Astrocyte (in vitro differentiated cells and primary cell): ENCODE measurements around the gene UST. TPM values are rescaled to one million over a fixed set of nuclear protein-coding genes. Genes with fewer than 3 reads are reported as not detected.

ENCODE experiments used
- DNase-seq: peaks from one replicate; pipeline ENCODE4 v3.0.0-alpha.2; 2010; ENCODE audit warnings: low read depth
- FAIRE-seq: peaks from 2 replicates; lab custom pipeline; 2011; peaks lifted over from hg19 to GRCh38; lab: Jason Lieb, UNC
- H2AFZ ChIP-seq: 2 replicates; pipeline ENCODE4 v1.6.0; 2012; ENCODE audit warnings: low read depth, low read length, inconsistent platforms
- H3K27ac ChIP-seq: 2 replicates; pipeline ENCODE4 v1.5.1; 2011; ENCODE audit warnings: low read depth, low read length, inconsistent platforms
- H3K27me3 ChIP-seq: 2 replicates; pipeline ENCODE4 v1.6.0; 2011; ENCODE audit warnings: low read length, inconsistent platforms; ENCODE audit not compliant: insufficient read depth
- H3K36me3 ChIP-seq: 2 replicates; pipeline ENCODE4 v1.5.1; 2011; ENCODE audit warnings: low read length, inconsistent platforms; ENCODE audit not compliant: insufficient read depth
- H3K4me1 ChIP-seq: 2 replicates; pipeline ENCODE4 v1.5.1; 2011; ENCODE audit warnings: low read length, inconsistent platforms; ENCODE audit not compliant: insufficient read depth
- H3K4me2 ChIP-seq: 2 replicates; pipeline ENCODE4 v1.6.0; 2012; ENCODE audit warnings: low read length, inconsistent platforms
- H3K4me3 ChIP-seq: 2 replicates; pipeline ENCODE4 v1.5.1; 2011; ENCODE audit warnings: low read depth, mild to moderate bottlenecking, low read length, inconsistent platforms; ENCODE audit not compliant: insufficient read depth
- H3K79me2 ChIP-seq: 2 replicates; pipeline ENCODE4 v1.6.0; 2012; ENCODE audit warnings: mild to moderate bottlenecking, low read length, inconsistent platforms; ENCODE audit not compliant: insufficient read depth
- H3K9ac ChIP-seq: 2 replicates; pipeline ENCODE4 v1.6.0; 2012; ENCODE audit warnings: mild to moderate bottlenecking, low read length, inconsistent platforms
- H3K9me3 ChIP-seq: 2 replicates; pipeline ENCODE4 v1.5.1; 2012; ENCODE audit warnings: low read depth, mild to moderate bottlenecking, low read length, inconsistent platforms; ENCODE audit not compliant: insufficient read depth
- H4K20me1 ChIP-seq: 2 replicates; pipeline ENCODE4 v1.6.0; 2012; ENCODE audit warnings: low read length, inconsistent platforms; ENCODE audit not compliant: insufficient read depth
- H3K27ac Mint-ChIP-seq: one replicate; pipeline ENCODE4 v1.8.0; 2021; ENCODE audit warnings: mild to moderate bottlenecking, mixed read lengths; ENCODE audit not compliant: unreplicated experiment
- H3K27me3 Mint-ChIP-seq: one replicate; pipeline ENCODE4 v1.8.0; 2021; ENCODE audit warnings: low read depth, mixed read lengths; ENCODE audit not compliant: unreplicated experiment
- H3K36me3 Mint-ChIP-seq: one replicate; pipeline ENCODE4 v1.8.0; 2021; ENCODE audit warnings: low read depth, mixed read lengths; ENCODE audit not compliant: unreplicated experiment
- H3K4me1 Mint-ChIP-seq: one replicate; pipeline ENCODE4 v1.8.0; 2021; ENCODE audit warnings: low read depth, mixed read lengths; ENCODE audit not compliant: unreplicated experiment
- H3K4me3 Mint-ChIP-seq: one replicate; pipeline ENCODE4 v1.8.0; 2021; ENCODE audit warnings: mild to moderate bottlenecking, moderate library complexity, mixed read lengths; ENCODE audit not compliant: unreplicated experiment
- H3K9me3 Mint-ChIP-seq: one replicate; pipeline ENCODE4 v1.8.0; 2021; ENCODE audit warnings: mild to moderate bottlenecking, mixed read lengths; ENCODE audit not compliant: unreplicated experiment
- CTCF ChIP-seq: IDR thresholded peaks from 2 replicates; pipeline ENCODE4 v1.5.1; 2011; ENCODE audit warnings: low read depth, mild to moderate bottlenecking, inconsistent platforms, low read length, moderate library complexity; ENCODE audit not compliant: insufficient read depth
- EZH2 ChIP-seq: IDR thresholded peaks from 2 replicates; pipeline ENCODE4 v1.6.1; 2012; ENCODE audit warnings: mild to moderate bottlenecking, low read length, inconsistent platforms; ENCODE audit not compliant: insufficient read depth
- total RNA-seq: library from RNA; stranded (reverse); gene quantifications from 2 replicates; pipeline ENCODE4 v1.2.1, GENCODE V29; 2021

Gene UST
- total RNA-seq, 1 donor from 2014 or later = 15.3 TPM

- no peak for TF ChIP-seq CTCF
- TF ChIP-seq EZH2 = no peak
- no peaks in the 10 kb centered on the region for H3K36me3 ChIP-seq
- Mint-ChIP-seq H3K27ac (no peak overlapping the region), H3K27me3 (no peaks in the 10 kb centered on the region), H3K4me1 (no peaks in the 10 kb centered on the region), H3K36me3 (no peaks in the 10 kb centered on the region), H3K4me3 (no peak overlapping the region), H3K9me3 (no peaks in the 10 kb centered on the region)
- no peak overlapping the region for H2AFZ ChIP-seq
- no peaks in the 10 kb centered on the region for H3K27me3 ChIP-seq
- H3K79me2 ChIP-seq = peaks cover 2% of the 10 kb centered on the region
- H3K4me2 ChIP-seq = no peak overlapping the region
- H3K27ac ChIP-seq = no peak overlapping the region
- no peak overlapping the region for H3K9ac ChIP-seq
- H3K9me3 ChIP-seq = no peaks in the 10 kb centered on the region
- DNase-seq = no peak
- no peak overlapping the region for H3K4me3 ChIP-seq
- FAIRE-seq = no peak
- peaks cover 19% of the 10 kb centered on the region for H4K20me1 ChIP-seq
- H3K4me1 ChIP-seq = peaks cover 19% of the 10 kb centered on the region
Measured at GRCh38 chr6:148881593-148882311, 134.9 kb downstream of the UST start.

- no peak overlapping the region for H3K9ac ChIP-seq
- peaks cover 19% of the 10 kb centered on the region for H3K4me1 ChIP-seq
- H3K27ac ChIP-seq = no peak overlapping the region
- DNase-seq (no peak), FAIRE-seq (no peak)
- no peak overlapping the region for H2AFZ ChIP-seq
- no peaks in the 10 kb centered on the region for H3K27me3 ChIP-seq
- H3K36me3 Mint-ChIP-seq = no peaks in the 10 kb centered on the region
- no peaks in the 10 kb centered on the region for H3K36me3 ChIP-seq
- H3K27me3 Mint-ChIP-seq = no peaks in the 10 kb centered on the region
- H3K79me2 ChIP-seq = peaks cover 2% of the 10 kb centered on the region
- peaks cover 3% of the 10 kb centered on the region for H3K9me3 Mint-ChIP-seq
- H3K9me3 ChIP-seq = no peaks in the 10 kb centered on the region
- no peak overlapping the region for H3K27ac Mint-ChIP-seq
- H4K20me1 ChIP-seq = peaks cover 18% of the 10 kb centered on the region
- H3K4me2 ChIP-seq = no peak overlapping the region
- H3K4me3 Mint-ChIP-seq = no peak overlapping the region
- H3K4me1 Mint-ChIP-seq = no peaks in the 10 kb centered on the region
- H3K4me3 ChIP-seq = no peak overlapping the region
- TF ChIP-seq EZH2 = no peak
Measured at GRCh38 chr6:148883270-148883669, 136.4 kb downstream of the UST start.

GRCh38 chr6:148884461-148884860, 137.6 kb downstream of the UST start:
- no peak for DNase-seq

More at GRCh38 chr6:148884461-148884860, 137.6 kb downstream of the UST start:
- Histone ChIP-seq H3K4me2 (no peak overlapping the region), H3K4me3 (no peak overlapping the region), H3K36me3 (no peaks in the 10 kb centered on the region), H3K4me1 (peaks cover 19% of the 10 kb centered on the region), H3K27me3 (no peaks in the 10 kb centered on the region), H3K9ac (no peak overlapping the region), H3K27ac (no peak overlapping the region), H3K9me3 (no peaks in the 10 kb centered on the region), H2AFZ (no peak overlapping the region), H4K20me1 (peaks cover 7% of the 10 kb centered on the region), H3K79me2 (peaks cover 2% of the 10 kb centered on the region)
- Mint-ChIP-seq H3K4me1 (no peaks in the 10 kb centered on the region), H3K27me3 (no peaks in the 10 kb centered on the region), H3K27ac (no peak overlapping the region), H3K9me3 (peaks cover 3% of the 10 kb centered on the region), H3K36me3 (no peaks in the 10 kb centered on the region), H3K4me3 (no peak overlapping the region)
- FAIRE-seq = no peak
- no peak for TF ChIP-seq EZH2
- no peak for TF ChIP-seq CTCF
